Measurements from ENCODE around the gene SYF2. TPM values are rescaled to one million over a fixed set of nuclear protein-coding genes. Genes with fewer than 3 reads are reported as not detected.
"Not testable (repeated sequence)": the region's sequence is repeated elsewhere in the genome, so short reads cannot be mapped to it uniquely, and the experiment has no call there.

Gene SYF2
- total and polyA plus RNA-seq, 2 experiments from 2014 or later = 24.6 to 82.6 TPM

DNA sequence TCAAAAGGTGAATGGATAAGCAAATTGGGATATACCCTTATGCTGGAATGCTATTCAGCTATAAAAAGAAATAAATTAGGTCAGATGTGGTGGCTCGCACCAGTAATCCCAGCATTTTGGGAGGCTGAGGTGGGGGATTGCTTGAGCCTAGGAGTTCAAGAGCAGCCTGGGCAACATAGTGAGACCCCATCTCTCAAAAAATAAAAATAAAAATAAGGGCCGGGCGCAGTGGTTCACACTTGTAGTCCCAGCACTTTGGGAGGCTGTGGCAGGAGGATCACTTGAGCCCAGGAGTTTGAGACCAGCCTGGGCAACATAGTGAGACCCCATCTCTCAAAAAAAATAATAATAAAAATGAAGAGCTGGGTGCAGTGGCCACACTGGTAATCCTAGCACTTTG lies 44.4 kb downstream of the SYF2 start:
- not testable (repeated sequence) for H3K4me1 ChIP-seq (ENCODE audit: insufficient read depth); H3K36me3 Mint-ChIP-seq (ENCODE audit: low read depth); ATAC-seq; H3K79me2 ChIP-seq (replicated peaks; ENCODE audit: insufficient read depth); H3K4me3 ChIP-seq; H2AFZ ChIP-seq; H3K9me2 ChIP-seq (ENCODE audit: insufficient read depth); H3K27ac Mint-ChIP-seq; H3K27ac ChIP-seq (ENCODE audit: low read depth); H3K27me3 Mint-ChIP-seq (ENCODE audit: insufficient read depth, low read depth, poor library complexity); H3F3A ChIP-seq (replicated peaks; ENCODE audit: low read depth); H3K4me1 Mint-ChIP-seq; H4K20me1 ChIP-seq (replicated peaks; ENCODE audit: insufficient read depth); DNase-seq (ENCODE audit: low spot score); H3K9me3 Mint-ChIP-seq; H3K4me2 ChIP-seq; H3K36me3 ChIP-seq (ENCODE audit: insufficient read depth); H3K27me3 ChIP-seq (ENCODE audit: insufficient read depth); H3K4me3 Mint-ChIP-seq

DNA sequence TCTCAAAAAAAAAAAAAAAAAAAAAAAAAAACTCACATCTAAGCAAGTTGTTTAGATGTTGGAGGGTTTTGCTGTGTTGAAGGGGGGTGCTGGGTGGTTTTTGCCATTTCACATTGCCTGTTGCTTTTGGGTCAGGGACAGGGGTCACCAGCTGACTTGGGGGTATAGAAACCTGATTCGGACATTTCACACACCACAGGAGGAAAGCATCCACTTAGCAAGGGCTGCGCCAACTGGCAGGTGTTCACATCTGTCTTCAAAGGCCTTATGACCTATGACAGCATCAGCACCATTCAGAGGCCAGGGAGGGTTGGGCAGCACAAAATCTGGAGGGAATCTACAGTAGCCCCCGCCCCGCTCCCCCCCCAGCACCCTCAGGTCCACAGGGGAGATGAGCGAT lies 45.2 kb downstream of the SYF2 start:
- ATAC-seq (no peak), DNase-seq (ENCODE audit: low spot score) (no peak)
- H3K27me3 Mint-ChIP-seq (ENCODE audit: insufficient read depth, low read depth, poor library complexity) = peaks cover 3% of the 10 kb centered on the region
- H3K4me2 ChIP-seq = no peak overlapping the region
- no peaks in the 10 kb centered on the region for H3K4me1 ChIP-seq (ENCODE audit: insufficient read depth)
- no peak overlapping the region for H3K4me3 ChIP-seq
- no peak overlapping the region for H3K4me3 Mint-ChIP-seq
- H3K27me3 ChIP-seq (ENCODE audit: insufficient read depth) = no peaks in the 10 kb centered on the region
- no peaks in the 10 kb centered on the region for H3K36me3 Mint-ChIP-seq (ENCODE audit: low read depth)
- H3F3A ChIP-seq (replicated peaks; ENCODE audit: low read depth) = no peaks in the 10 kb centered on the region
- no peaks in the 10 kb centered on the region for H3K9me2 ChIP-seq (ENCODE audit: insufficient read depth)
- no peaks in the 10 kb centered on the region for H3K9me3 Mint-ChIP-seq
- H2AFZ ChIP-seq = no peak overlapping the region
- no peaks in the 10 kb centered on the region for H3K79me2 ChIP-seq (replicated peaks; ENCODE audit: insufficient read depth)
- no peaks in the 10 kb centered on the region for H3K36me3 ChIP-seq (ENCODE audit: insufficient read depth)
- no peak overlapping the region for H3K27ac Mint-ChIP-seq
- no peaks in the 10 kb centered on the region for H3K4me1 Mint-ChIP-seq
- H4K20me1 ChIP-seq (replicated peaks; ENCODE audit: insufficient read depth) = no peaks in the 10 kb centered on the region
- no peak overlapping the region for H3K27ac ChIP-seq (ENCODE audit: low read depth)
- TF ChIP-seq ZNF331 (CRISPR knock-in tag; IDR thresholded peaks at IDR 0.05; ENCODE audit: low read depth) (no peak), NANOG (IDR thresholded peaks at IDR 0.05; ENCODE audit: borderline replicate concordance) (no peak), POLR2AphosphoS5 (IDR thresholded peaks at IDR 0.05; ENCODE audit: low read depth) (no peak), EZH2phosphoT487 (IDR thresholded peaks at IDR 0.05; ENCODE audit: unreplicated experiment) (no peak), STAT1 (IDR thresholded peaks at IDR 0.05; ENCODE audit: unreplicated experiment) (no peak), ZNF114 (CRISPR knock-in tag; IDR thresholded peaks at IDR 0.05) (no peak), CREB1 (CRISPR knock-in tag; IDR thresholded peaks at IDR 0.05; ENCODE audit: low read depth) (no peak)
- TF ChIP-seq, protein P1, sequence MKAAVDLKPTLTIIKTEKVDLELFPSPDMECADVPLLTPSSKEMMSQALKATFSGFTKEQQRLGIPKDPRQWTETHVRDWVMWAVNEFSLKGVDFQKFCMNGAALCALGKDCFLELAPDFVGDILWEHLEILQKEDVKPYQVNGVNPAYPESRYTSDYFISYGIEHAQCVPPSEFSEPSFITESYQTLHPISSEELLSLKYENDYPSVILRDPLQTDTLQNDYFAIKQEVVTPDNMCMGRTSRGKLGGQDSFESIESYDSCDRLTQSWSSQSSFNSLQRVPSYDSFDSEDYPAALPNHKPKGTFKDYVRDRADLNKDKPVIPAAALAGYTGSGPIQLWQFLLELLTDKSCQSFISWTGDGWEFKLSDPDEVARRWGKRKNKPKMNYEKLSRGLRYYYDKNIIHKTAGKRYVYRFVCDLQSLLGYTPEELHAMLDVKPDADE (IDR thresholded peaks at IDR 0.05) = no peak
- TF ChIP-seq, protein P2, sequence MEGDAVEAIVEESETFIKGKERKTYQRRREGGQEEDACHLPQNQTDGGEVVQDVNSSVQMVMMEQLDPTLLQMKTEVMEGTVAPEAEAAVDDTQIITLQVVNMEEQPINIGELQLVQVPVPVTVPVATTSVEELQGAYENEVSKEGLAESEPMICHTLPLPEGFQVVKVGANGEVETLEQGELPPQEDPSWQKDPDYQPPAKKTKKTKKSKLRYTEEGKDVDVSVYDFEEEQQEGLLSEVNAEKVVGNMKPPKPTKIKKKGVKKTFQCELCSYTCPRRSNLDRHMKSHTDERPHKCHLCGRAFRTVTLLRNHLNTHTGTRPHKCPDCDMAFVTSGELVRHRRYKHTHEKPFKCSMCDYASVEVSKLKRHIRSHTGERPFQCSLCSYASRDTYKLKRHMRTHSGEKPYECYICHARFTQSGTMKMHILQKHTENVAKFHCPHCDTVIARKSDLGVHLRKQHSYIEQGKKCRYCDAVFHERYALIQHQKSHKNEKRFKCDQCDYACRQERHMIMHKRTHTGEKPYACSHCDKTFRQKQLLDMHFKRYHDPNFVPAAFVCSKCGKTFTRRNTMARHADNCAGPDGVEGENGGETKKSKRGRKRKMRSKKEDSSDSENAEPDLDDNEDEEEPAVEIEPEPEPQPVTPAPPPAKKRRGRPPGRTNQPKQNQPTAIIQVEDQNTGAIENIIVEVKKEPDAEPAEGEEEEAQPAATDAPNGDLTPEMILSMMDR (conservative IDR thresholded peaks at IDR 0.05; ENCODE audit: low read depth in 2 of 2) = no peak
- TF ChIP-seq, protein P3, sequence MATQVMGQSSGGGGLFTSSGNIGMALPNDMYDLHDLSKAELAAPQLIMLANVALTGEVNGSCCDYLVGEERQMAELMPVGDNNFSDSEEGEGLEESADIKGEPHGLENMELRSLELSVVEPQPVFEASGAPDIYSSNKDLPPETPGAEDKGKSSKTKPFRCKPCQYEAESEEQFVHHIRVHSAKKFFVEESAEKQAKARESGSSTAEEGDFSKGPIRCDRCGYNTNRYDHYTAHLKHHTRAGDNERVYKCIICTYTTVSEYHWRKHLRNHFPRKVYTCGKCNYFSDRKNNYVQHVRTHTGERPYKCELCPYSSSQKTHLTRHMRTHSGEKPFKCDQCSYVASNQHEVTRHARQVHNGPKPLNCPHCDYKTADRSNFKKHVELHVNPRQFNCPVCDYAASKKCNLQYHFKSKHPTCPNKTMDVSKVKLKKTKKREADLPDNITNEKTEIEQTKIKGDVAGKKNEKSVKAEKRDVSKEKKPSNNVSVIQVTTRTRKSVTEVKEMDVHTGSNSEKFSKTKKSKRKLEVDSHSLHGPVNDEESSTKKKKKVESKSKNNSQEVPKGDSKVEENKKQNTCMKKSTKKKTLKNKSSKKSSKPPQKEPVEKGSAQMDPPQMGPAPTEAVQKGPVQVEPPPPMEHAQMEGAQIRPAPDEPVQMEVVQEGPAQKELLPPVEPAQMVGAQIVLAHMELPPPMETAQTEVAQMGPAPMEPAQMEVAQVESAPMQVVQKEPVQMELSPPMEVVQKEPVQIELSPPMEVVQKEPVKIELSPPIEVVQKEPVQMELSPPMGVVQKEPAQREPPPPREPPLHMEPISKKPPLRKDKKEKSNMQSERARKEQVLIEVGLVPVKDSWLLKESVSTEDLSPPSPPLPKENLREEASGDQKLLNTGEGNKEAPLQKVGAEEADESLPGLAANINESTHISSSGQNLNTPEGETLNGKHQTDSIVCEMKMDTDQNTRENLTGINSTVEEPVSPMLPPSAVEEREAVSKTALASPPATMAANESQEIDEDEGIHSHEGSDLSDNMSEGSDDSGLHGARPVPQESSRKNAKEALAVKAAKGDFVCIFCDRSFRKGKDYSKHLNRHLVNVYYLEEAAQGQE (IDR thresholded peaks at IDR 0.05; ENCODE audit: unreplicated experiment) = no peak
- TF ChIP-seq, protein P4, sequence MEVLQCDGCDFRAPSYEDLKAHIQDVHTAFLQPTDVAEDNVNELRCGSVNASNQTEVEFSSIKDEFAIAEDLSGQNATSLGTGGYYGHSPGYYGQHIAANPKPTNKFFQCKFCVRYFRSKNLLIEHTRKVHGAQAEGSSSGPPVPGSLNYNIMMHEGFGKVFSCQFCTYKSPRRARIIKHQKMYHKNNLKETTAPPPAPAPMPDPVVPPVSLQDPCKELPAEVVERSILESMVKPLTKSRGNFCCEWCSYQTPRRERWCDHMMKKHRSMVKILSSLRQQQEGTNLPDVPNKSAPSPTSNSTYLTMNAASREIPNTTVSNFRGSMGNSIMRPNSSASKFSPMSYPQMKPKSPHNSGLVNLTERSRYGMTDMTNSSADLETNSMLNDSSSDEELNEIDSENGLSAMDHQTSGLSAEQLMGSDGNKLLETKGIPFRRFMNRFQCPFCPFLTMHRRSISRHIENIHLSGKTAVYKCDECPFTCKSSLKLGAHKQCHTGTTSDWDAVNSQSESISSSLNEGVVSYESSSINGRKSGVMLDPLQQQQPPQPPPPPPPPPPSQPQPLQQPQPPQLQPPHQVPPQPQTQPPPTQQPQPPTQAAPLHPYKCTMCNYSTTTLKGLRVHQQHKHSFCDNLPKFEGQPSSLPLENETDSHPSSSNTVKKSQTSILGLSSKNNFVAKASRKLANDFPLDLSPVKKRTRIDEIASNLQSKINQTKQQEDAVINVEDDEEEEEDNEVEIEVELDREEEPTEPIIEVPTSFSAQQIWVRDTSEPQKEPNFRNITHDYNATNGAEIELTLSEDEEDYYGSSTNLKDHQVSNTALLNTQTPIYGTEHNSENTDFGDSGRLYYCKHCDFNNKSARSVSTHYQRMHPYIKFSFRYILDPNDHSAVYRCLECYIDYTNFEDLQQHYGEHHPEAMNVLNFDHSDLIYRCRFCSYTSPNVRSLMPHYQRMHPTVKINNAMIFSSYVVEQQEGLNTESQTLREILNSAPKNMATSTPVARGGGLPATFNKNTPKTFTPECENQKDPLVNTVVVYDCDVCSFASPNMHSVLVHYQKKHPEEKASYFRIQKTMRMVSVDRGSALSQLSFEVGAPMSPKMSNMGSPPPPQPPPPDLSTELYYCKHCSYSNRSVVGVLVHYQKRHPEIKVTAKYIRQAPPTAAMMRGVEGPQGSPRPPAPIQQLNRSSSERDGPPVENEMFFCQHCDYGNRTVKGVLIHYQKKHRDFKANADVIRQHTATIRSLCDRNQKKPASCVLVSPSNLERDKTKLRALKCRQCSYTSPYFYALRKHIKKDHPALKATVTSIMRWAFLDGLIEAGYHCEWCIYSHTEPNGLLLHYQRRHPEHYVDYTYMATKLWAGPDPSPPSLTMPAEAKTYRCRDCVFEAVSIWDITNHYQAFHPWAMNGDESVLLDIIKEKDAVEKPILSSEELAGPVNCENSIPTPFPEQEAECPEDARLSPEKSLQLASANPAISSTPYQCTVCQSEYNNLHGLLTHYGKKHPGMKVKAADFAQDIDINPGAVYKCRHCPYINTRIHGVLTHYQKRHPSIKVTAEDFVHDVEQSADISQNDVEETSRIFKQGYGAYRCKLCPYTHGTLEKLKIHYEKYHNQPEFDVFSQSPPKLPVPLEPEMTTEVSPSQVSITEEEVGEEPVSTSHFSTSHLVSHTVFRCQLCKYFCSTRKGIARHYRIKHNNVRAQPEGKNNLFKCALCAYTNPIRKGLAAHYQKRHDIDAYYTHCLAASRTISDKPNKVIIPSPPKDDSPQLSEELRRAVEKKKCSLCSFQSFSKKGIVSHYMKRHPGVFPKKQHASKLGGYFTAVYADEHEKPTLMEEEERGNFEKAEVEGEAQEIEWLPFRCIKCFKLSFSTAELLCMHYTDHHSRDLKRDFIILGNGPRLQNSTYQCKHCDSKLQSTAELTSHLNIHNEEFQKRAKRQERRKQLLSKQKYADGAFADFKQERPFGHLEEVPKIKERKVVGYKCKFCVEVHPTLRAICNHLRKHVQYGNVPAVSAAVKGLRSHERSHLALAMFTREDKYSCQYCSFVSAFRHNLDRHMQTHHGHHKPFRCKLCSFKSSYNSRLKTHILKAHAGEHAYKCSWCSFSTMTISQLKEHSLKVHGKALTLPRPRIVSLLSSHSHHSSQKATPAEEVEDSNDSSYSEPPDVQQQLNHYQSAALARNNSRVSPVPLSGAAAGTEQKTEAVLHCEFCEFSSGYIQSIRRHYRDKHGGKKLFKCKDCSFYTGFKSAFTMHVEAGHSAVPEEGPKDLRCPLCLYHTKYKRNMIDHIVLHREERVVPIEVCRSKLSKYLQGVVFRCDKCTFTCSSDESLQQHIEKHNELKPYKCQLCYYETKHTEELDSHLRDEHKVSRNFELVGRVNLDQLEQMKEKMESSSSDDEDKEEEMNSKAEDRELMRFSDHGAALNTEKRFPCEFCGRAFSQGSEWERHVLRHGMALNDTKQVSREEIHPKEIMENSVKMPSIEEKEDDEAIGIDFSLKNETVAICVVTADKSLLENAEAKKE (CRISPR knock-in tag; IDR thresholded peaks at IDR 0.05) = no peak
